Left hindlimb (tissue), 1 donor: Measurements from ENCODE around the gene DENND1B.

ENCODE experiments used
- DNase-seq: peaks from one replicate; pipeline ENCODE4 v3.0.0-alpha.2; 2018

Gene DENND1B, protein sequence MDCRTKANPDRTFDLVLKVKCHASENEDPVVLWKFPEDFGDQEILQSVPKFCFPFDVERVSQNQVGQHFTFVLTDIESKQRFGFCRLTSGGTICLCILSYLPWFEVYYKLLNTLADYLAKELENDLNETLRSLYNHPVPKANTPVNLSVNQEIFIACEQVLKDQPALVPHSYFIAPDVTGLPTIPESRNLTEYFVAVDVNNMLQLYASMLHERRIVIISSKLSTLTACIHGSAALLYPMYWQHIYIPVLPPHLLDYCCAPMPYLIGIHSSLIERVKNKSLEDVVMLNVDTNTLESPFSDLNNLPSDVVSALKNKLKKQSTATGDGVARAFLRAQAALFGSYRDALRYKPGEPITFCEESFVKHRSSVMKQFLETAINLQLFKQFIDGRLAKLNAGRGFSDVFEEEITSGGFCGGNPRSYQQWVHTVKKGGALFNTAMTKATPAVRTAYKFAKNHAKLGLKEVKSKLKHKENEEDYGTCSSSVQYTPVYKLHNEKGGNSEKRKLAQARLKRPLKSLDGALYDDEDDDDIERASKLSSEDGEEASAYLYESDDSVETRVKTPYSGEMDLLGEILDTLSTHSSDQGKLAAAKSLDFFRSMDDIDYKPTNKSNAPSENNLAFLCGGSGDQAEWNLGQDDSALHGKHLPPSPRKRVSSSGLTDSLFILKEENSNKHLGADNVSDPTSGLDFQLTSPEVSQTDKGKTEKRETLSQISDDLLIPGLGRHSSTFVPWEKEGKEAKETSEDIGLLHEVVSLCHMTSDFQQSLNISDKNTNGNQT

DNA sequence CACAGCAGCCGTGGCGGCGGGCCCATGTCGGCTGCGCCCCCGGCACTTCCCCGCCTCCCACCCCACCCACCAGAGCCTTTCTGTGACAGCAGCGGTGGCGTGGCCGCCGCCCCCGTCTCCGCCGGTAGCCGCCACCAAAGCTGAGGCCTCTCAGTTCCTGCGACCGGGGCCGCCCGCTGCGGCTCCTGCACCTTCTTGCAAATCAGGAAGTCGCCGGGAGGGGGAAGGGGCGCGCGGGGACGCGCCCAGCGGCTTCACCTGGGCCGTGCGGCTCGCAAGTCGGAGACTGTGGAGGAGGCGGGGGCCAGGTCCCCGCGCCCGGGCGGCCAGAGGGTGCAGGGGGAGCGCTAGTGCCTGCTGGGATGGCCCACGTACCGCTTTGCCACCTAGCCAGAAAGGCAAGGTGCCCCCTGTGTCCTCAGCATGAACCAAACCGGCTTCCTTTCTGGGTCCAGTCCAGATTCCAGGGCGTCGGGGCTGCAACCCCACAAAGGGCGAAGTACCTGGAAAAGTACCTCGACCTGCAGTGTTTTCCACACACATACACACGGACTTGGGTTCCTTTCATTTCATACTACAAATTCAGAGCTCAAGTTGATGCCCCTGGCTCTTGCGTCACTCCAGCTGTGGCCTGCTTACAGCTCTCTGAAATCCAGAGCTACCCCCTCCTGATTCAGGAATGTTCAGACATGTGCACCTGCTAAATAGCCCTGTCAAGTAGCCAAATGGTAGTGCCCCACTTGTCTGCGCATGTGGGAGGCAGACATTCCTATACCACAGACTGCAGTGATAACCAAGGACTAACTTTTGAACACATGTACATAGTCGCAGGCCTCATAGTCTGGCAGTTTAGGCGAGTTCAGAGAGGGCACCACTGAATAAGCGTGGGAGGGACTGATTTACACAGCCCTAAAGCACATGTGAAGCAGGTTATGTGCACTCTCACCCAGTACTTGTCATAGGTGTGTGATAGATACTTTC lies at the start of gene DENND1B:
Gene DENND1B, minus strand, starts transcription at position 199 of the 981 bp plus-strand sequence. CDS start 325 bp downstream, outside the sequence.
- DNase-seq: peak; percentile 77

DNA sequence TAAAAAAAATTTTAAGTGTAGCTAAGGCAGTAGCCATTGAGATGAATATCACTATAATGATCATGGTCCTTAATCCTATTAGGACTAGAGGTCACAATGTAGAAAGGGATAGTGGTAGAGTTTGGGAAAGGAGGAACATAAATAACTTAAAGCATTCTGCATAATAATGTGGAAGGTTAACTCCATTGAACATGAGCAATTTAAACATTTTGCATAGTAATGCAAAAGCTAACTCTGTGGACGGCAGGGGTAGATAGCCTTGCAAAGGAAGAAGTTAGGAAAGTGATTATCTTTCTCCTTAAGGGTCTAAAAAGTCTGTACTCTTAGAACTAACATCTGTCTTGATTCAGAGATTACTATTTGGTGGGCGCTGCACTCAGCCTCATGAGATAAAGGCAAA lies 39.0 kb upstream of the DENND1B start:
- no peak for DNase-seq

DNA sequence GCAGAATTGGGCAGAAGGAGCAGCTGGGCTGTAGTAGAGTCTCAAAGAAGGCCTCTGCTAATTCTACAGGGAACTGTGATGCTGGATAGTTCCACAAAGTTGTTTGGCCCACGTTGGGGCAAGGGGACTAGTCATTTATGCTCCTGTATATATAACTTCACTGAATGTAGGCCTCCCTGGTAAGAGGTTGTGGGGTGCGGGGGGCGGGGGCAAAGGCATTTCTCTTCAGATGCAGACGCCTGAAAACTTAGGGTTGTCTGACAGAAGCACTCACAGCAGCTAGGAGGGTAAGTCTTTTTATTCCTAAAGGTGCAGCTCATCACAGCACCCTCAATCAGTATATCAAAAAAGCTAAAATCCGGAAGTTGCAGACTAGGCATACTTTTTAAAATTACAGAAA lies 38.5 kb upstream of the DENND1B start:
- no peak for DNase-seq

DNA sequence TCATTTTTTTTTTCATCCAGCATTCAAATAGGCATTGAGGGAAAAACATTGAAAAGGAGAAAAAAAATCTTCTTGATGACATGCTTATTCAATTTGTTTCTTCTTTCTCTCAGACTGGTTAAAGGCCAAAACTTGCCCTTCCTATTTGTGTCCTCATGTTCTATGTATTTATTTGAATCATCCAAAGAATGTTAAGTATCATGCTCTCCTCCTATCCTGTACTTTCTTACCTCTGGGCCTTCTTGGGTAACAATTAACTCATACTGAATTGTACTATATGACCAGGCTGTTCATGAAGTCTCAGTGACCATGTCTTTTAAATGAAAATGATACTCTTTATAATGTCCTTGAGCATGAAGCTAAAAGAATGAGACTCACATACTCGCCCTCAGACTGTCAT lies 36.5 kb upstream of the DENND1B start:
- DNase-seq: no peak

DNA sequence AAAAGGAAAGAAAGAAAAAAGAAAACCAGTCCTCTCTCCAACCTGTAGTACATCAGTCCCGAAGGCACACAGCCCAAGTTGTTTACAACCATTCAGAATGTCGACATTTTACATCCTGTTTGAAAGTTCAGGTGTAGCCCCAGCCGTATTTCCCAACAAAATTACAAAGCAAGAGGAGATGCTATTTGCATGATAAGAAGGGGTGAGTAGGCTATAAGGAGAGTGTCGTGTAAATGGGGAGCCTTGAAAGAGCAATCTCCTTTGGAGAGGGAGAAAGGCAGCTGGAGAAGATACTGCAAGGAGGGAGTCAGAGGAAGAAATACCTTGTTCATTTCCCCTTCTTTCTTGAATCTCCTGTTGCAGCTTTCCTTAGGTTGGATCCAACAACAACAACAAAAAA lies 35.5 kb upstream of the DENND1B start:
- DNase-seq: no peak

DNA sequence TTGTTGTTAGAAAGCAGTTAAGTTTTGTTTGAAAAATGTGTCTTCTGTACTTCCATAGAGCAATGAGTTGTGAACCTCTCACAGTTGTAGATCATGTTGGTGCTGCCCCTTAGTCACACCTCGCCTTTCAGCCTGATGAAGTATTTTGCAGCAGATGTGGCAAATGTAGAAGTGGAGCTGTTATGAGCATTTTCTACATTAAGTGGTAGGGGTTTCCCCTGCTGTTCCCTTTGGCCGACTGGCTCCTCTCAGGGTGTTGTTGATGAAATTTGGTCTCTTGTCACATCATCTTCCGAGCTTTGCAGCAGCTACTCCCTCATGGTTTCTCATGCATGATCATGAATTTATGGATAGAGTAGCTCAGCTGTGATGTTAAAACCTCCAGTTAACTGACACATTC lies 33.6 kb upstream of the DENND1B start:
- no peak for DNase-seq

DNA sequence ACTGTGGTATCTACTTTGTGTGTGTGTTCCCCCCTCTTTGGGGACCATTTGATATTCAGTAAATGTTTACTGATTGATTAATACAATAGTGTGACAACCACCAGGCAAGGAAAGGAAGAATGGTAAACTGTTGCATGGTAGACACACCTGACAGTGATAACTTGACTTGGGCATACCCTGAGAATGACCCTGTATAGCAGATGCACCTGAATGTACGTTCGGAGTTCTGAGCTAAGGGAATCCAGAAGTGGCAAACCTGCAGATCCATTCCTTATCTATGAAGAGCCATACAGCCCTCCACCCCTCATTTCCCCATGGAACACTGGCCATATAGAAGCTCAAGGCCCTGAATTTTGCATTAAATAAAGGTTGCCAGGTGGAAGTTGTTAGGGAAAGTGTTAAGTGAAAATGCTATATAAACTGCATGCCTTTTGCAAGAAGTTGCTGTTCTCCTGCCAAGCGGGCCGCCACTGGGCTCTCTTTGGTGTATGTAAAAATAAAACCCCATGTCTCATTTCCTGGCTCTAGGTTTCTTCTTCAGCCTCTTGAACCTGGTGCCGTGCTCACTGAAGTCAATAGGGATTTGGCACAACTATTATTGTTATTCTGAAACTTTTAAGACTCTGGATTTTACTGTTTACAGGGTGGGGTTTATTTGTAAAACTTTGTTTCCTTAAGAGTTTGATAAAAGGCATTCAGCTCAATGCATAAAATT lies 32.6 kb upstream of the DENND1B start:
- no peak for DNase-seq

DNA sequence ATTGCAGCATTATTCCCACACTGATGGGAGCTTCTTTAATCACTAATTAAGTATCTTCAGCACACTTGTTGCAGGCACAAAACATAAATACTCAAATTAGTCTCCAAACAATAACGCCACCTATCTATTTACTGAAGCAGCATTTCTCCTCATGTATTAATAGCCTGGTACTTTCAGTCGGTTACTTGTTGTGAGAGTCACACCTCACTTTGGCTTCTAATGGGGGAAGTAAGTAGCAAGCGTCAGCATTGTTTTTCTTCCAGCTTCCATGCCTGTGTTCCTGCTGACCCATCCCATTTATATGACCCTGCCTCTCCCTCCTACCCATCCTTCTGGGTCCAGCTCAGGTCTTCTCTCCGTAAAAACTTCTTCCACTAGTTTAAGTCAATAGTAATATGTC lies 31.9 kb upstream of the DENND1B start:
- no peak for DNase-seq

DNA sequence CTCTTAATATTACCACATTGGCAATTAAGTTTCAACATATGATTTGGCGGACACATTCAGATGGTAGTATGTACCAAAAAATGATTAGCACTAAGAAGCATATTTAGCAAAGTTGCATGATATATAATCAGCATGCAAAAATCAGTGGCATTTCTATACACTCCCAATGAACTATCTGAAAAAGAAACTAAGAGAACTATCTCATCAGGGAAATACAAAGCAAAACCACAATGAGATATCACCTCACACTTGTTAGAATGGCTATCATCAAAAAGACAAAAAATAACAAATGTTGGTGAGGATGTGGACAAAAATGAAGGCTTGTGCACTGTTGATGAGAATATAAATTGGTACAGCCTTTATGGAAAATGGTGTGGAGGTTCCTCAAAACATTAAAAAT lies 31.4 kb upstream of the DENND1B start:
- no peak for DNase-seq

DNA sequence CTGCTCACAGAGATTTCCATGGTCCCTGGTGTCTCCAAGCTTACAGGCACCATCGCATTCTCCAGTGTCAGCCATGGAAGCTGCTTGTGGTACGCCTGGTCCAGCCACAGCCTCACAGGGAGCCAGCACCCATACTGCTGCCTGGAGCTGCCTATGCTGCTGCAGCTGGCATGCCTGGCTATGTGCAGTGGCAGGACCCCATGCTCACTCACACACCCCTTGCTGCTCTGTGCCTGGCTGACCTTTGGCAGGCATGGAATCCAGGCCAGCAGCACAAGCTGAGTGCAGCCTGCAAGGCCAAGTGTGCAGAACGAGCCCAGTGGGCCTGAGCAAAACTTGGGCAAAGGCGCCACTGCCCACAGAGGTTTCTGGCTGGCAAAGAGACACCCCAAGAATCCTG lies 26.4 kb upstream of the DENND1B start:
- no peak for DNase-seq

DNA sequence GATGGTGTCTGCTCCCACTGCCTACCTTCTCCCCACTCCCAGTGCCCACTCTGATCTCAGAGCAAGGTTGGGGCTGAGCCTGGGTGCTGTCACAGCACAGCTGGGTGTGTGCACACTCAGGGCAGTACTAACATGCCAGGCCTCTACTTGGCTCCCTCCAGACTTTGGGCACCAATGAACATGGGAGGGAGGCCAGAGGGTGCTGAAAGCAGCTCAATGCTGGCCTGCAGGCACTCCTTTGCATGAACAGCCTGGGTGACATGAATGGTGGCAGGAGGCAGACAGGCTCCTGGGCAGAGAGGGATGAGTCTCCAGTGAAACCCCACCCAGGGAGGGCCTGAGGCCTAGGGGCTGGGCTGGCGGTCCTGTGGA lies 25.8 kb upstream of the DENND1B start:
- DNase-seq: no peak

DNA sequence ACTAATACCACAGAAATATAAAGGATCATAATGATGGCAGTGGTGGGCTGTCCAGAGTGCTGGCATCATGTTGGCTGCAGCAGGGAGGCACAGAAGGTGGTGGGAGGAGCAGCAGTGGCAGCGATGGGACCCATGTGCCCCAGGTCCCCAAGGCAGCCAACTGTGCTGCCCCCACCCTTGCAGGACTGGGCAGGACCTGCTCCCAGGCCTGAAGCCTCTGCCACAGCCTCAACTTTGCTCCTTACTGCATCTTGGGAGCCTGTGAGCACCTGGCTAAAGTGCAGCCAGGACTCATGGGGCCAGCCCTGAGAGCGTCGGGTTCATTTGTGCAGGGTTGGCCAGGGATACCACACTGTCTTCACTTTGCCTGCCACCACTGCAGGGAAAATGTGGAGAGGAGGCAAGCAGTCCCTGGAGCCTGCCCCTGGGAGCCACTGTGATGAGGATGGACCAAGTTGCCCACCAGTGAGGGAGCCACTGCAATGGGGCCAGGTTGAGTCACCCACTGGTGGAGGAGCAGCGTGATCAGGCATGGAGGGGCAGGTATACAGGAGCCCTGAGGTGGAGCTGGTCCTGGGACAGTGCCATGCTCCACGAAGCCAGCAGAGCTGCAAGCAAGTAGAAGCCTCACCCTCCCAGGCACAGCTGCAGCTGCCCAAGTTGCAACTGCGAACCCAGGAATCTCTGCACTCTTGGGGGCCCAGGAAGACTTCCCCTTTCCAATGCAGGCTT lies 25.3 kb upstream of the DENND1B start:
- no peak for DNase-seq

DNA sequence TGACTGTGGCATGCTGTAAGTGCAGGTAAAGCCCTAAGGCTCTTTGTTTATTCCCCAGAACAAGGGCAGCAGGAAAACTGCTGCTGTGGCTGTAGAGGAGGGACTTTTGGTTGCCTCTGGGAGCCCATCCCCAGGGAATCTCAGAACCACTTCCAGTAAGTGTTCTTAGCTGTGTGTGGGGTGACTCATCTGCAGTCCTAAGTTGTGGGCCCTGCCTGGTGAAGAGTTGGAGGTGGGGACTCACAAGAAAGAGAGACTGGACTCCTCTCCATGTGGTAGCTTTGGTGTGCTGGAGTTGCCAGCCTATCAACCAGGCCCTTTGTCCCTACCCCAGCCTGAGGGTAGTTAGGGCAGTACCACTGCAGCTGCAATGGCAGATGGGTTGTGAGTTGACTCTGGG lies 24.0 kb upstream of the DENND1B start:
- no peak for DNase-seq

DNA sequence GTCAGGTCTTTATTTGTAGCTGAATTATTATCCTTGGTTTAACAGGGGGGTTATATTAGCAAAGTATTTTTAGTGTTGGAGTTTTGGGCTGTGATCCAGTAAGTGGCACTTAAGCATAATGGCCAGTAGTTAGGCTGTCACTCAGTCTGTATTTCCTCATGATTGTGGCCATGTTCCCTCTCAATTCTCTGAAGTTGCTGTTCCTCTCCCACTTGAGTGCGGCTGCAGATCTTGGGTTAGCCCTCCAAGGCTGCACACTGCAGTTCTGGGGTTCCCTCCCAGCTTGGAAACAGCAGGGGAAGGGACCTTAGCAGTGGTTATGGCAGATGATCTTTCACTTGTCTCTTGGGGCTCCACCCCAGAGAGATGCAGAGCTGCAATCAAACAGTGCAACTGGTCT lies 23.2 kb upstream of the DENND1B start:
- DNase-seq: no peak

DNA sequence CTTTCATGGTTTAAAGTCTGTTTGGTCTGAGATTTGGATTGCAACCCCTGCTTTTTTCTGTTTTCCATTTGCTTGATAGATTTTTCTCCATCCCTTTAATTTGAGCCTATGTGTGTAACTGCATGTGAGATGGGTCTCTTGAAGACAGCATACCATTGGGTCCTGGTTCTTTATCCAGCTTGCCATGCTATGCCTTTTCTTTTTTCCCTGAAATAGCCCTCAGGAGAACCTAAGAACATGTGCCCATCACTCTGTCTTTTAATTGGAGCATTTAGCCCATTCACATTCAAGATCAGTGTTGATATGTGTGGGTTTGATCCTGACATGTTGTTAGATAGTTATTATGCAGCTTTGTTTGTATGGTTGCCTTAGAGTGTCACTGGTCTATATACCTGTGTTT lies 21.7 kb upstream of the DENND1B start:
- no peak for DNase-seq

DNA sequence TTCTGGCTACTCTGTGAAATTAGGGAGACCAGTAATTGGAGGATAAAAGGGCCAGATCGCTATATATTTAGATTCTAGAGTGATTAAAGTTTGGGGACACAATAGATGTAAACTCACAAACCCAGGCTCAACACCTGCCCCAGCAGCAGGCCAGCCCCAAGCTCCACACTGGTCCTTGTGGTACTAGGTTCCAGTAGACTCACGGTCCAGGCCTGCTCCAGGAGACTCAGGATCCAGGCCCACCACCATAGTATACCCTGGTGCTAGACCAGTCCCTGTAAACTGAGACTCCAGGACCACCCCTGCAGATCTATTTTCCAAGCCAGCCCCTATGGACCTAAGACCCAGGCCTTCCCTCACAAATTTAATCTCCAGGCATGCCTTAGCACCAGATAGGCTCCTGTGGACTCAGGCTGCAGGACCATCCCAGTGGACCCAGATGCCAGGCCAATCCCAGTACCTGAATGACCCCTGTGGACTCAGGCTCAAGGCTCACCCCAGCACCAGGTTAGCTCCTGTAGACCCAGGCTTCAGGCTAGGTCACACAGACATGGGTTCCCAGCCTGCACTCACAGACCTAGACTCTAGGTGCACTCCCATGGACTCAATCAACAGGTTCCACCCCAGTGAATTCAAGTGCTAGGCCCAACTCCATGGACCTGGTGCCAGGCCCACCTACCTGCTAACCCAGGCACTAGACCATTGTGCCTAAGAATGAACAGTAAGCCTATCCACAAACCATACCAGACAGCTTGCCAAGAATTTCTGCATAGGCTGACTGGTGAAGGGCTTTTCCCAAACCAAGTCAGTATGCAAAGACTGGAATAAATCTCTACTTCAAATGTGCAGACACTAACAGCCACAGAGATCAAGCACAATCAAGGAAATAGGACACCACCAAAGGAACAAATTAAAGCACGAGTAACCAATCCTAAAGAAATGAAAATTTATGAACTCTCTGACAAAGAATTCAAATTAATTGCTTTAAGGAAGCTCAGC lies 13.8 kb upstream of the DENND1B start:
- DNase-seq: no peak

DNA sequence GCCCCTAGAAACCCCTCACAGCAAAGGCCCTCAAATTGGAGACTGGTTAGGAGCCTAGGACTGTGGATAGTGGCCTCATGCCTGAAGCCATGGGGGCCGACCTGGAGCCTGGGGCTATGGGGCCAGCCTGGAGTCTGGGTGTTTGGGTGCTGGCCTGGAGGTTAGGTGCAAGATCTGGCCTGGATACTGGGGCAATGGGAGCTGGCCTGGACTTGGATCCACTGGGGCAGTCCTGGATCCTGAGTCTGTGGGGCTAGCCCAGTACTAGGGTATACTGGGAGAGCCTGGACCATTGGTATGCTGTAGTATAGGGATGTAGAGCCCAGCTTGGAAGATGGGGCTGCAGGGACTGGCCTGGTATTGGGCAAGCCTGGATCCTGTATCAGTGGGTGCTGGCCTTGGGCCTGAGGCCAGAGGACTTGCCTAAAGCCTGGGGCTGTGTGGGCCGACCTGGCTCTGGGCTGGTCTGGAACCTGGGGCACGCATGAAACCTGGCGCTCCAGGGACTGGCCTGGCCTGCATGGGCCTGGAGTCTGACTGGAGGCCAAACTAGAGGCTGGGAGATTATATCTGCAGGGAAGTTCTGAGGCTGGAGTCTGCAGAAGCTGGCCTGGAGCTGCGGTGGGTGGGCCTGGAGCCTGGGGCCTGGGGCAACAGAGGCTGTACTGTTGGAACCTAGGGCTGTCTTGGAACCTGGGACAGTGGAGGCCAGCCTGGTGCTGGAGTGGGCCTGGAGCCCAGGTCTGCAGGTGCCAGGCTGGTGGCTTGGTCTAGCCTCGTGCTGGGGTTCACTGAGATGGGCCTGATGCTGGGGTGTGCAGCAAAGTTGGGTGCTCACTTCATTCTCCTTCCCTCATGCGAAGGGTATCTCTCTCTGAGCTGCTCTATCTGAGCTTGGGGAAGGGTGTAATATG lies 12.6 kb upstream of the DENND1B start:
- no peak for DNase-seq

DNA sequence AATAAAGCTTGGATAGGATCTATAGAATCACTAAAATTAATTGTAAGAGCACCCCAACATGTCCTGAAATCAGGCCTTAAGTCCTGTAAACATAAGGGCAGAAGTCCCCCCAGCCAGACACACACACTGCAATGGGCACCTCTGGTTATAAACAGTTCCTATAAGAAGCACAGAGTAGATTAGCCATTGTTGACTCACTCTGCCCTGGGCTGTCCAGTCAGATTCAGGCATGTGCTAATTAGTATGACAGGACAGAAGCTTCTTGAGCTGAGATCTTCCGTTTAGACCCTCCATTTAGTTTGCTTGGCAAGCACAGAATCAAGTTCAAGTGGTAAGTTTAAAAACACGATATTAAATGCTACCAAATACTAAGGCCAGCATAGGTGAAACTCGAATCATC lies 11.8 kb upstream of the DENND1B start:
- DNase-seq: no peak

DNA sequence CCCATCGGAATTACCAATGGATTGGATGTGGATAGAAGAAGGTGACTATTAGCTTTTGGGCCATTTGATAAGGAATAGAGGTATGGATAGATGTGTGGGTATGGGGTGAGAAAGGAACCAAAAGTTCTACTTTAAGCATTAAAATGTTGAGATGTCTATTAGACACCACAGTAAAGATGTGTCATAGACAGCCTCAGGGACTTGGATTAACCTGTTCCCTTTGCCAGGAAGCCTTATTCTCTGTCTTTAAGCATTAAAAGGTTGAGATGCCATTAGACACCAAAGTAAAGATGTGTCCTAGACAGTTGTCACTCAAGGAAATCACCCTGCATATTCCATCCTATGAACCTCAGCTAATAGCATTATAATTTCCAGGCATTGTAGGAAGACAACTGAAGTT lies 11.0 kb upstream of the DENND1B start:
- no peak for DNase-seq
